ENCODE data around the gene COPS3. TPM values are rescaled to one million over a fixed set of nuclear protein-coding genes. Genes with fewer than 3 reads are reported as not detected.

The COPS3 gene
- total and polyA plus RNA-seq, 5 donors = 52.0 to 65.7 (median 52.5) TPM

- H3K4me3 ChIP-seq (ENCODE audit: low read length) = no peak overlapping the region
- intact Hi-C loops (cut with DNase I) = no loop called here
- H3K9me3 ChIP-seq (ENCODE audit: control insufficient read depth, low read length) = no peaks in the 10 kb centered on the region
- ATAC-seq = peak; percentile 63 to 84
- peak overlapping the region; percentile 55 for H3K27ac ChIP-seq (ENCODE audit: low read length)
- 75% methylated on average over 25 of the region's 25 CpGs for WGBS
- DNase-seq = peak in 2 of 3 donors; percentile 73 to 78
- no peaks in the 10 kb centered on the region for H3K27me3 ChIP-seq (ENCODE audit: control insufficient read depth, insufficient read depth)
- H3K4me1 ChIP-seq (ENCODE audit: control insufficient read depth, insufficient read depth, low read length) = peaks cover 10% of the 10 kb centered on the region
Observed at GRCh38 chr17:17227608-17228520, 53.2 kb downstream of the COPS3 start.

GRCh38 chr17:17226451-17227265 lies 54.4 kb downstream of the COPS3 start:
- no peak overlapping the region for H3K27ac ChIP-seq (ENCODE audit: low read length)

GRCh38 chr17:17225901-17226300 lies 55.1 kb downstream of the COPS3 start:
- intact Hi-C loops (cut with DNase I) = no loop called here
- no peaks in the 10 kb centered on the region for H3K9me3 ChIP-seq (ENCODE audit: control insufficient read depth, low read length)
- ATAC-seq (no peak), DNase-seq (peak in 1 of 3 donors; percentile 59)
- H3K27ac ChIP-seq (ENCODE audit: low read length) = no peak overlapping the region
- no peak overlapping the region for H3K4me3 ChIP-seq (ENCODE audit: low read length)
- H3K27me3 ChIP-seq (ENCODE audit: control insufficient read depth, insufficient read depth) = no peaks in the 10 kb centered on the region
- WGBS = 94% methylated on average over 10 of the region's 10 CpGs
- H3K4me1 ChIP-seq (ENCODE audit: control insufficient read depth, insufficient read depth, low read length) = peaks cover 7% of the 10 kb centered on the region

More at GRCh38 chr17:17226451-17227265, 54.4 kb downstream of the COPS3 start:
- DNase-seq (peak in 1 of 3 donors; percentile 27), ATAC-seq (no peak)
- H3K27me3 ChIP-seq (ENCODE audit: control insufficient read depth, insufficient read depth) = no peaks in the 10 kb centered on the region
- peaks cover 7% of the 10 kb centered on the region for H3K4me1 ChIP-seq (ENCODE audit: control insufficient read depth, insufficient read depth, low read length)
- H3K9me3 ChIP-seq (ENCODE audit: control insufficient read depth, low read length) = no peaks in the 10 kb centered on the region
- H3K4me3 ChIP-seq (ENCODE audit: low read length) = no peak overlapping the region
- 95% methylated on average over 16 of the region's 16 CpGs for WGBS
- intact Hi-C loops (cut with DNase I) = no loop called here

GRCh38 chr17:17224137-17224536 lies 56.9 kb downstream of the COPS3 start:
- ATAC-seq (no peak), DNase-seq (no peak)
- no peak overlapping the region for H3K27ac ChIP-seq (ENCODE audit: low read length)
- H3K4me1 ChIP-seq (ENCODE audit: control insufficient read depth, insufficient read depth, low read length) = peaks cover 7% of the 10 kb centered on the region
- H3K9me3 ChIP-seq (ENCODE audit: control insufficient read depth, low read length) = no peaks in the 10 kb centered on the region
- no peak overlapping the region for H3K4me3 ChIP-seq (ENCODE audit: low read length)
- WGBS = 88% methylated on average over 8 of the region's 8 CpGs
- intact Hi-C loops (cut with DNase I) = no loop called here
- H3K27me3 ChIP-seq (ENCODE audit: control insufficient read depth, insufficient read depth) = no peaks in the 10 kb centered on the region

- ATAC-seq (no peak), DNase-seq (peak in 1 of 3 donors; percentile 32)
- H3K27me3 ChIP-seq (ENCODE audit: control insufficient read depth, insufficient read depth) = no peaks in the 10 kb centered on the region
- H3K9me3 ChIP-seq (ENCODE audit: control insufficient read depth, low read length) = no peaks in the 10 kb centered on the region
- no peak overlapping the region for H3K4me3 ChIP-seq (ENCODE audit: low read length)
- peaks cover 3% of the 10 kb centered on the region for H3K4me1 ChIP-seq (ENCODE audit: control insufficient read depth, insufficient read depth, low read length)
- intact Hi-C loops (cut with DNase I) = no loop called here
- 94% methylated on average over 16 of the region's 16 CpGs for WGBS
- H3K27ac ChIP-seq (ENCODE audit: low read length) = no peak overlapping the region
Observed at GRCh38 chr17:17223736-17224135, 57.3 kb downstream of the COPS3 start.

GRCh38 chr17:17221329-17221728 lies 59.7 kb downstream of the COPS3 start:
- Histone ChIP-seq H3K27me3 (ENCODE audit: control insufficient read depth, insufficient read depth) (no peaks in the 10 kb centered on the region), H3K4me1 (ENCODE audit: control insufficient read depth, insufficient read depth, low read length) (no peaks in the 10 kb centered on the region), H3K9me3 (ENCODE audit: control insufficient read depth, low read length) (no peaks in the 10 kb centered on the region), H3K27ac (ENCODE audit: low read length) (no peak overlapping the region), H3K4me3 (ENCODE audit: low read length) (no peak overlapping the region)
- intact Hi-C loops (cut with DNase I) = no loop called here
- DNase-seq (peak in 1 of 3 donors; percentile 32), ATAC-seq (no peak)
- 91% methylated on average over 22 of the region's 22 CpGs for WGBS

GRCh38 chr17:17220529-17220928 lies 60.5 kb downstream of the COPS3 start:
- intact Hi-C loops (cut with DNase I) = no loop called here
- WGBS = 89% methylated on average over 8 of the region's 8 CpGs
- no peak overlapping the region for H3K27ac ChIP-seq (ENCODE audit: low read length)

GRCh38 chr17:17217995-17218394 lies 63.1 kb downstream of the COPS3 start:
- no peak overlapping the region for H3K4me3 ChIP-seq (ENCODE audit: low read length)
- no peaks in the 10 kb centered on the region for H3K9me3 ChIP-seq (ENCODE audit: control insufficient read depth, low read length)
- ATAC-seq (no peak), DNase-seq (peak in 1 of 3 donors; percentile 1)
- no peaks in the 10 kb centered on the region for H3K27me3 ChIP-seq (ENCODE audit: control insufficient read depth, insufficient read depth)
- intact Hi-C loops (cut with DNase I) = no loop called here
- no peaks in the 10 kb centered on the region for H3K4me1 ChIP-seq (ENCODE audit: control insufficient read depth, insufficient read depth, low read length)
- WGBS = 92% methylated on average over 3 of the region's 3 CpGs
- H3K27ac ChIP-seq (ENCODE audit: low read length) = no peak overlapping the region

More at GRCh38 chr17:17220529-17220928, 60.5 kb downstream of the COPS3 start:
- ATAC-seq (no peak), DNase-seq (peak in 1 of 3 donors; percentile 8)
- Histone ChIP-seq H3K4me3 (ENCODE audit: low read length) (no peak overlapping the region), H3K9me3 (ENCODE audit: control insufficient read depth, low read length) (no peaks in the 10 kb centered on the region), H3K4me1 (ENCODE audit: control insufficient read depth, insufficient read depth, low read length) (no peaks in the 10 kb centered on the region), H3K27me3 (ENCODE audit: control insufficient read depth, insufficient read depth) (no peaks in the 10 kb centered on the region)

GRCh38 chr17:17216776-17217175 lies 64.3 kb downstream of the COPS3 start:
- WGBS = 88% methylated on average over 16 of the region's 16 CpGs
- ATAC-seq (no peak), DNase-seq (peak in 1 of 3 donors; percentile 44)
- Histone ChIP-seq H3K9me3 (ENCODE audit: control insufficient read depth, low read length) (no peaks in the 10 kb centered on the region), H3K4me1 (ENCODE audit: control insufficient read depth, insufficient read depth, low read length) (no peaks in the 10 kb centered on the region), H3K4me3 (ENCODE audit: low read length) (no peak overlapping the region), H3K27me3 (ENCODE audit: control insufficient read depth, insufficient read depth) (no peaks in the 10 kb centered on the region), H3K27ac (ENCODE audit: low read length) (no peak overlapping the region)
- intact Hi-C loops (cut with DNase I) = no loop called here

- Histone ChIP-seq H3K9me3 (ENCODE audit: control insufficient read depth, low read length) (no peaks in the 10 kb centered on the region), H3K27me3 (ENCODE audit: control insufficient read depth, insufficient read depth) (no peaks in the 10 kb centered on the region), H3K4me1 (ENCODE audit: control insufficient read depth, insufficient read depth, low read length) (no peaks in the 10 kb centered on the region), H3K27ac (ENCODE audit: low read length) (no peak overlapping the region), H3K4me3 (ENCODE audit: low read length) (no peak overlapping the region)
- no peak for ATAC-seq
- intact Hi-C loops (cut with DNase I) = no loop called here
- DNase-seq = peak in 1 of 3 donors; percentile 46
- WGBS = 92% methylated on average over 17 of the region's 17 CpGs
Observed at GRCh38 chr17:17216236-17216635, 64.8 kb downstream of the COPS3 start.

GRCh38 chr17:17215575-17215974 lies 65.5 kb downstream of the COPS3 start:
- DNase-seq (peak in 1 of 3 donors; percentile 41), ATAC-seq (no peak)
- 87% methylated on average over 8 of the region's 8 CpGs for whole genome bisulfite sequencing
- no peak overlapping the region for H3K4me3 ChIP-seq (ENCODE audit: low read length)
- H3K9me3 ChIP-seq (ENCODE audit: control insufficient read depth, low read length) = no peaks in the 10 kb centered on the region
- intact Hi-C loops (cut with DNase I) = no loop called here
- H3K4me1 ChIP-seq (ENCODE audit: control insufficient read depth, insufficient read depth, low read length) = no peaks in the 10 kb centered on the region
- no peak overlapping the region for H3K27ac ChIP-seq (ENCODE audit: low read length)
- H3K27me3 ChIP-seq (ENCODE audit: control insufficient read depth, insufficient read depth) = no peaks in the 10 kb centered on the region

Measured in right cardiac atrium (tissue), 5 donors.